VCaP (cell line): Measurements from ENCODE around the gene FDPS.

Source experiments
- H3K27ac ChIP-seq: fragments of 450-650 bp; 2 replicates; pipeline ENCODE4 v1.5.1; 2017
- TF ChIP-seq, protein P1 (sequence below): fragments of 450-650 bp; conservative IDR thresholded peaks from 2 replicates; pipeline ENCODE4 v1.5.1; 2017; ENCODE audit warnings: mild to moderate bottlenecking, moderate library complexity

FDPS gene

DNA sequence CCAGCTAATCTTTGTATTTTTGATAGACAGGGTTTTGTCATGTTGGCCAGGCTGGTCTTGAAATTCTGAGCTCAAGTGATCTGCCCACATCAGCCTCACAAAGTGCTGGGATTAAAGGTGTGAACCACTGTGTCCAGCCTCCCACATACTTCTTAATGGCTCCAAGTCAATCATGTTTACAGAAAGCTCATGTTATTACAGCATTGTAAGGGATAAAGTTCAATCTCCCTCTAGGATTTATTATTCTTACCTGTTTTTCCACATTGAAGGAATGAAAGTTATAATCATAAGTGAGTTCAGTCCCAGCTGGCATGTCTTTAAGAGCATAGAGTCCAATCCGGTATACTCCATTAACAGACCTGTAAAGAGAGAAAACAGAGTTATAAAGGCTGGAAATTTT lies 51.4 kb downstream of the FDPS start:
- no peak overlapping the region for H3K27ac ChIP-seq
- TF ChIP-seq, protein P1, sequence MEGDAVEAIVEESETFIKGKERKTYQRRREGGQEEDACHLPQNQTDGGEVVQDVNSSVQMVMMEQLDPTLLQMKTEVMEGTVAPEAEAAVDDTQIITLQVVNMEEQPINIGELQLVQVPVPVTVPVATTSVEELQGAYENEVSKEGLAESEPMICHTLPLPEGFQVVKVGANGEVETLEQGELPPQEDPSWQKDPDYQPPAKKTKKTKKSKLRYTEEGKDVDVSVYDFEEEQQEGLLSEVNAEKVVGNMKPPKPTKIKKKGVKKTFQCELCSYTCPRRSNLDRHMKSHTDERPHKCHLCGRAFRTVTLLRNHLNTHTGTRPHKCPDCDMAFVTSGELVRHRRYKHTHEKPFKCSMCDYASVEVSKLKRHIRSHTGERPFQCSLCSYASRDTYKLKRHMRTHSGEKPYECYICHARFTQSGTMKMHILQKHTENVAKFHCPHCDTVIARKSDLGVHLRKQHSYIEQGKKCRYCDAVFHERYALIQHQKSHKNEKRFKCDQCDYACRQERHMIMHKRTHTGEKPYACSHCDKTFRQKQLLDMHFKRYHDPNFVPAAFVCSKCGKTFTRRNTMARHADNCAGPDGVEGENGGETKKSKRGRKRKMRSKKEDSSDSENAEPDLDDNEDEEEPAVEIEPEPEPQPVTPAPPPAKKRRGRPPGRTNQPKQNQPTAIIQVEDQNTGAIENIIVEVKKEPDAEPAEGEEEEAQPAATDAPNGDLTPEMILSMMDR, result no peak
